Fibroblast of the conjunctiva (primary cell): Measurements from ENCODE around the gene FGF21.
A peak's percentile ranks its signal among the peaks of the same experiment; 100 is the strongest.

Experiments used
- DNase-seq: peaks from one replicate; pipeline ENCODE4 v3.0.0-alpha.2; 2010; ENCODE audit warnings: low read depth

FGF21 gene

DNA sequence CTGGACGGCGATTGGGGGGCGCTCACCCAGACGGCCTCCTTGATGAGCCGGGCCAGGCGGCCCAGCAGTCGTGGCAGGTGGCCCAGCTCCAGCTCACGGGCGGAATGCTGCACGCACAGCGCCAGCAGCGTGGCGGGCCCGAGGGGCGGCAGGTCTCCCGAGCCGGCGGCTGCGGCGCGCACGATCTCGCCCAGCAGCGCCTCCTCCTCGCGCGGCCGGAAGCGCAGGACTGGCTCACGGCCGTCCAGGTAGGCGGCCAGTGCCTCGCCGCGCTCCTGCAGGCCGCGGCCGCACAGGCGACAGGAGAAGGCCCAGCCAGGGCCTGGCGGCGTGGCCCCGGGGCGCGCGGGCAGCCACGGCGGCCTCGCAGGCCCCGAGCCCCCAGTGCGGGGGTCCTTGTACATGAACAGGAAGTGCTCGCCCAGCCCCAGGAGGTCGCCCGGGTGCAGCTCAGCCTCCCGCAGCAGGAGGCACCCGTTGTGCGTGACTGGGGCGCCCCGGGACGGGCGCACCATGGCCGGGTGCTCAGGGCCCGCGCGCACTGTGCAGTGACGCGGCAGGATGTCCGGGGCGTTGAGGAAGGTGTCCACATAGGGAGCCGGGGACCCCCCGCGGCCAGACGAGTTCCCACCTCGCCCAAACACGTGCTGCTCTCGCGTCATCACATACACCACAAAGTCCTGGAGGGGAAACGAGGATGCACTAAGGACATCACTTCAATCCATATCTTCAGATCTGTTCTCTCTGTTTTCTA, 26.2 kb upstream of the FGF21 start:
- no peak for DNase-seq

DNA sequence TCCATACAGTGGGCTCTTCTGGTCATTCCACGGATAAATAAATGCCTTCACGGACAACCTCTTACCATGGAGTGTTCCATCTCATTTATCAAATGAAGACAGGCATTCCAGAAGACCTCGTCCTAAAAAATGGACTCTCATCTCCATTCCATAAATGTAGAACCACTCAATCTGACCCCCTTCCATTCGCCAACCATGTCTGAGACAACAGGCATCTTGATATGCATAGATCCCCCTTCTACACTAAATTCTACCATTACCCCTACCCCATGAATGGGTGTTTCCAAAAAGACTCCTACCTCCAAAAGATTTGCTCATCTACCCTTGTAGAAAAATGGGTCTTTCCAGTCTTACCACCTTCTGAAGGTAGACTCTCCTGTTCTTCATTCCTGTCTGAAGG, 23.9 kb upstream of the FGF21 start:
- DNase-seq: no peak

DNA sequence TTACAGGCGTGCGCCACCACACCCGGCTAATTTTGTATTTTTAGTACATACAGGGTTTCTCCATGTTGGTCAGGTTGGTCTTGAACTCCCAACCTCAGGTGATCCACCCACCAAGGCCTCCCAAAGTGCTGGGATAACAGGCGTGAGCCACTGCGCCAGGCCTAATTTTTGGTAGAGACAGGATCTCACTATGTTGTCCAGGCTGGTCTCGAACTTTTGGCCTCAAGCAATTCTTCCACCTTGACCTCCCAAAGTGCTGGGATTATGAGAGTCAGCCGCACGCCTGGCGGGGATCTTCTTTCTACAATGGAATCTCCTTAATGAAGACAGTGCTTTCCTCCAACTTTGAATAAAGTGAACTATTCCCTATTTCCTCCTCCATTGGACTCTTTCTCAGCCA, 20.7 kb upstream of the FGF21 start:
- no peak for DNase-seq

DNA sequence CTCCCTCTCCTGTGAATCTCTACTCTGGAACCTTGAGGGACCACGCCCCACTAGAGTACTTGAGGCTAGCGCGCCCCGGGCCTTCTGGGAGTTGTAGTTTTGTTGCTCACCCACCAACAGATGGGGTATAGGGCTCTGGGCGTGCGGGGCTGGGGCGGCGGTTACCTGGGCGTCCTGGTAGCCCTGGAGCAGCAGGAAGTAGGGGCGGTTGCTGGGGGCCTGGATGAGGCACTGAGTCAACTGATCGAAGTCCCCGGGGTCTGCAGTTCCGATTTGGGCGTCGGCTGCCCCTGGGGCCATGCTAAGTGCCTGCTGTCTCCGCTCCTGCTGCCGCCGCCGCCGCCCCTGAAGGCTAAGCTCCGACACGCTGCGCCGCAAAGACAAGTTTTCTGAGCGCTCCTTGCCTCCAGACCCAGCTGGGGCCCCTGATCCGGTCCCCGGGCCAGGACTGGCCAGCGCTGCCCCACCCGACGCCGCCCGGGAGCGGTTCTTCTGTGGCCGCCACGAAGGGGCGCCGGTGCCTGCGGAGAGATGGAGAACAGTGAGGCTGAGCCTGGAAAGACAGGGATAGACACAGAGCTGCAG, 20.2 kb upstream of the FGF21 start:
- DNase-seq: no peak

DNA sequence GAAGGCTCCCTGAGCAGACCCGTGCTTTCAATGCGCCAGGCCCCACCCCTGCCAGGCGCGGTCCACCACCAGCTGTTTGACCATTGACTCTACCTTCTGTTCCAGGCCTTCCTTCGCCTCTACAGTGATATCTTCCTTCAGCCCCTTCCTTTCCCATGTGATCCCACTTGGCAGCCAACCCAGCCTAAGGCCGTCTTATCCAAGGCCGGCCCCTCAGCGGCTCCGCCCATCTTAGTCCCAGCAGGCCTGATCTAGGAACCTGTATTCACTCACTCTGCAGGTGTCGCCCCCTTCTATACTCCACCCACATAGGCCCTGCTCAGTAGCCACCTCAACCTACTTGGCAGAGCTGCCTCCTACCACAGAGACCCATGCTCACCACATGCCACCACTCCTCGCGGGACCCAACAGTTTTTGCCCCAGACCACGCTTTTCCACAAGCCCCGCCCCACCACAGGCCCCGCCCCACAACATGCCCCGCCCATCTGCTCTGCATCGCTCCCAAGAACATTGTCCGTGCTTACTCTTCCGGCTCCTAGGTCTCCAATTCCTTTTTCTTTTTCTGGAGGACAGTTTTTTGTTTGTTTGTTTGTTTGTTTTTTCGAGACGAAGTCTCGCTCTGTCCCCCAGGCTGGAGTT, 17.8 kb upstream of the FGF21 start:
- DNase-seq: no peak

DNA sequence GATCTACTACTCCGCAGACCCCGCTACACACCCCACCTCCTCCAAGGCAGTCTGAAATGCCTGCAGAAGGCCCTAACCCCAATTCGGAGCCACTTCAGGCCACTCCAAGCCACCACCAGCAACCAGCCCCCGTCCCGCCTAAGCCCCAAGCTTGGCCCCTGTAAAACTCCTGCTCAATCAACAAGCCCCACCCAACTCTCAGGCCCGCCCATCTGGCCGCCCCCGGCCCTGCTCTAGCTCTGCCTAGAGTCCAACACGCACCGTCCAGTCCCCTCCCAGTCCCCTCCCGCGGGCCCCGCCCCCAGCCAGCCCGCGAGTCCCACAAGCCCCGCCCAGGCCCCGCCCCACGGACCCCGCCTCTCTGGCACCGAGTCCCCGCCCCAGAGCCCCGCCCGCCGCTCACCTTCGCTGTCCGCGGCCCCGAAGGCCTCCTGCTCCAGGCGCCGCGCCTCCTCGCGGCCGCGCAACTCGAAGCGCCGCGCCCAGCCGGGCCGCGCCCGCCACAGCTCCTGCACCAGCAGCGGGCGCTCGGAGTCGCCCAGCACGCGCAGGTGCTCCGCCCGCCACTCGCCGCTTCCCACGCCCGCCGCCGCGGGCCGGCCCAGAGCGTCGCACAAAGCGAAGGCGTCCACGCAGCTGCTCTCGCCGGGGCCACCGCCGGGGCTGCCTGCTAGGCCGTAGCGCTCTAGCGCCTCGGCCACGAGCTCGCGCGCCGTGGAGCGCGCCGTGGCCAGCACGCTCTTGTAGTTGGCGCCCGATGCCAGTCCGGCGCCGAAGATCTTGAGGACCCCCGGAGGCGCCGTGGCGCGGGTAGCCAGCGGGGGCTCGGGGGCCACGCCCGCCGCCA, 16.5 kb upstream of the FGF21 start:
- peak; percentile 46 for DNase-seq

DNA sequence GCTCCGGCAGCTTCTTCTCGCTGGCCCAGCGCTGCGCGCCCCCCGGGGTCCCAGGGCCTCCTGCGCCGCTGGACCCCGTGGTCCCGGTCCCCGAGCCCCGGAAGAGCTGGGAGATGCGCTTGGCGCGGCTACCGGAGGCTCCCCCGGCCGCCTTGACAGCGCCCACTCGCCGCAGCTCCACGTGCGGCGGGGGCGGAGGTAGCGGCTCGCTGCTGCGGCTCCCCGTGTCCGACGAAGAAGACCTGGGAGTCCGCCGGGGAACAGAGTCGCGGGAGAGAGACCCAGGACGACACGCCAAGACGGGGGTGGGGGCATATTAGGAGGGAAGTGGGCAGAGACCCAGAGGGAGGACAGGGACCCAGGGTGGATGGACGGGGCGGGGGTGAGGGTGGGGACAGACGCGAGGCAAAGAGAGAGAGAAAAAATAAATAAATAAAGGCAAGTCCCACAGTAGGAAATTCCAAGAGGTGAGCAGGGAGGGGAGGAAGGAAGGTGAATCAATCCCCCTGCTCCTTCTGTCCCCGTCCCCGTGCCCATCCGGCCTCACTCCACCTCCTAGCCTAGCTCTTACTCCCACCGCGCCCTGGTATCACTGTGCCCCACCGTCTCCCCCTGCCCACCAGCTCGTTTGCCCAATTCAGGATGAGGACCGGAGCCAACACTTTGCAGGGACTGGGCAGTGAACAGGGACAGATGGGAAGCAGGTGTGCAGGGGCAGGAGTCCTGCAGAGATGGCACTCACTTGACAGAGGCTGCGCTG, 15.7 kb upstream of the FGF21 start:
- DNase-seq: no peak

DNA sequence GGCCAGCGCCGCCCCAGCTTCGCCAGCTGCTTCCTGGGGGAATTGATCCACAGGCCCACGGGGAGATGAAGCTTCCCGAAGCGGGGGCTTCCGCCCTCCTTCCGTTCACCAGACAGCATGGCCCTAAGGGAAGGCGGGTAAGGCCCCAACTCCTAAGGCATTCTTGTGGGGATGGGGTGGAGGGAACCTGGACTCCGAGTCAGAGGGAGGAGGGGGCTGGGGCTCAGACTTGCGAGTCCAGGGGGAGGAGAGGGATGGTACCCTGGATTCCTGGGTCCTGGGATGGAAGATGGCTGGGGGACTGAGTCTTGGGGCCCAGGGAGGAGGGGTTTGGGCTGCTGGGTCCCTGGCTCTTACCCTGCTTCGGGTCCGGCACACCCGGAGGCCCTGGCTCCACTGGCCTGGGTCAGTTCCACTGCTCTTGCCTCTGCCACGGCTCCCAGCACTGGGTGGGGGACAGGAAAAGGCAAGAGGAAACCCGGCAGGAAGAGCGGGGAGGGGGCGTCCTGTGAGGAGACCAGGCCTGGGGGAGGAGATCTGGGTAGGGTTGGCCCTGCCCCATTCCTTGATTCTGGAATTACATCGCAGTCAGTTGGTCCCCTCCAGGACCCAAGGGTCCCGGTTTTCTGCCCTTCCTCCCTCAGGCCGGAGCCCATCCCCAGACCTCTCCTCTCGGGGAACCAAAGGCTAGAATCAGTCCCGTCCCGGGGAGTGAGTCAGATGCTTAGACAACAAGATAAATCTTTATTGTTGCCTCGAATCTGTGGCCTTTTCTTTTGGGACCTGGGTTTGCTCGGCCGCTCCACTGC, 15.0 kb upstream of the FGF21 start, which contains the start of gene RASIP1:
Gene RASIP1, minus strand, starts transcription at position 447 of the 809 bp plus-strand sequence. Its CDS starts 328 bp downstream, at position 119.
- DNase-seq: no peak

DNA sequence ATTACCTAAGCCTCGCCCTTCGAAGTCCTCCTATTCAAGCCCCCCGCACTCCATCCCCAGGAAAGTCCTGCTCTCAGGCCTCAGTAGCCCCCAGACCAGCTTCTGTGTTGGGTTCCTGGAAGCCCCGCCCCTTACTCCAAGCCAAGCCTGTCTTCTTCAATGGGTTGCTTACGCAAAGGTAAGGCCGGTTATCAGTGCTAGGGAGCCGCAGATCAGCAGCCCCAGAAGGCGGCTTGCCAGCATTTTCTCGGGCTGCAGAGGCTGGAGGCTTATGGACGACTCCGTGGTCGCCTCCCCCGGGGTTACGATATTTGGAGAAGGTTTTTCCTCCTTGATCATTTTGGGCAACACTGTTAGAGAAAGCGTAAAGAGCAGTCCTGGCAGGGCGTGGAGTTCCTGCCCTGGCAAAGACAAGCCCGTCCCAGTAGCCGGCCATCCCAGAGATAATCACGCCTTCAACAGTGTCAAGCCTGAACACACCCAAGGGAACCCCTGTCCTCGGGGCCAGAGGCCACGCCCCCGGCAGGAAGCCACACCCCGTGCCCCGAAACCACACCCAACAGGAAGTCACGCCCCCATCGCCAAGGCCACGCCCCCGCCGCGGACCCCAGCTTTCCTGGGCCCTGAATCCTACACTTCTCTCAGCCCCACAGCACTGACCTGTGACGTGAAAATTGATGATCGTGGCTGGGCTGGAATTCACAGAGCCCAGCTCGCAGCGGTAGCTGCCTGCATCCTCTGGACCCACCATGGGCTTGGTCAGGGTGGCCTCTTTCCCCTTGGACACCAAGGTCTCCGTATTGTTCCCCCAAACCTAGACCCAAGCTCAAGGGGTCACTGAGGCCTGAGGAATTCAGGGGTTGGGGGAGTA, 14.0 kb upstream of the FGF21 start:
- DNase-seq: no peak

DNA sequence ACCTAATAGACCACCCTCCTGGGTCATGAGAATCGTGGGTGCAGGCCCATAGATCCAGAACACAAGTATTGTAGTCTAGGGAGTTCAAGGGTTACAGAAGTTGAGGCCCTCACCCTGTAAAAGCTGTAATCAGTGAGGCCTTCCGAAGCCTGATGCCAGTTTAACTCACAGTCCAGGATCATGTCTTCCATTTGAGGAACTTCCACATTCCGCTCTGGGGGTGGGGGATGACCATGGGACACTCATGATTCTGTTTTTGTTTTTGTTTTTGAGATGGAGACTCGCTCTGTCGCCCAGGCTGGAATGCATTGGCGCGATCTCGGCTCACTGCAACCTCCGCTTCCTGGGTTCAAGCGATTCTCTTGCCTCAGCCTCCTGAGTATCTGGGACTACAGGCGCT, 13.2 kb upstream of the FGF21 start:
- DNase-seq: no peak

DNA sequence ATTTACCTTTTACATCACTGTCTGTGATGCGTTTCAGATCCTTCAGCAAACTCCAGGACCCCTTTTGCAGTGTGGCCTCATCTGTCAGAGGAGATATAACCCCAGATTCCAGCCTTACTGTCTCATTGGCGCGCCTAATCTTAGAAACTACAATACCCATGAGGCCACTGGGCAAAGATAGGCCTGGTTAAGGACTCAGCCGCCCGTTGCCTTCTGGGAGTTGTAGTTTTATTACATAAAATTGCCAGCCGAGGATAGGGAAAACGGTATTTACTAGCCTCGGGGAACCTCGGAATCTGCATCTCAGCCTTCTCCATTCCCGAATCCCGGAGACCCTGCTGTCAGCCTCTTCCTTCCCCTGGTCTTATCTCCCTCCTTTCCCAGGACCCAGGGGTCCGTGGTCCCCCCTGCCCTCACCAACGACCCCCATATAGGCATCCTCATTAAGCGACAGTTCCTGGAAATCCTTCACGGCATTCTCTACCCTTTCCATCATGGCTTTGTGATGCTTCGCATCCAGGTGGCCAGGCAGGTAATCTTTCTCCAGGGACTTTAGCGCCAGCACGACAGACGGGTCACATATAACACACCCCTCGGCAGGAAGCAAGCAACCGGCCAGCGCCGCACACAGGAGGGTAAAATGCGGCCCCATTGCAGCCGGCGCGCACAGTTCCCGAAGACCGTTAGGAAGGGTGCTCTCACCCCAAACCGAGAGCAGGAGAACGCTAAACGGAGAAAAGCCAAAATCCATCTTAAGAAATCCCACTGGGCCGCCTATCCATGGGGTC, 9.9 kb upstream of the FGF21 start:
- DNase-seq: no peak

DNA sequence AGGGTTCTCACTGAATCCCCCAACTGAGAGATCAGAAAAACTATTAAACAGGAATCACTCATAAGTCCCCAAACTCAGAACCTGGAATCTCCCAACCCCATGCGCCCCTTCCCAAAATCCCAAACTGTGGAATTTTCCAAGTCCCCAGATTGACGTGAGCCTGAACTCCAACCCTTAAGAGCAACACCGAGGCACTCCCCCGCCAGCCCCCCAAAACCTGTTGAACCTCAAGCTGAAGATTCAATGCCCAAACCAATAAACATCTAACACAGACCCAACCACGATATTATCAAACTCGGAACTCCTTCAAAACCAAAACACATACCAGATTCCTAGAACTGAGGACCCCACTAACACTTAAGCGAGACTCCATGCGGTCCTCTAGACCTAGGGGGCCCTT, 9.2 kb upstream of the FGF21 start:
- no peak for DNase-seq

DNA sequence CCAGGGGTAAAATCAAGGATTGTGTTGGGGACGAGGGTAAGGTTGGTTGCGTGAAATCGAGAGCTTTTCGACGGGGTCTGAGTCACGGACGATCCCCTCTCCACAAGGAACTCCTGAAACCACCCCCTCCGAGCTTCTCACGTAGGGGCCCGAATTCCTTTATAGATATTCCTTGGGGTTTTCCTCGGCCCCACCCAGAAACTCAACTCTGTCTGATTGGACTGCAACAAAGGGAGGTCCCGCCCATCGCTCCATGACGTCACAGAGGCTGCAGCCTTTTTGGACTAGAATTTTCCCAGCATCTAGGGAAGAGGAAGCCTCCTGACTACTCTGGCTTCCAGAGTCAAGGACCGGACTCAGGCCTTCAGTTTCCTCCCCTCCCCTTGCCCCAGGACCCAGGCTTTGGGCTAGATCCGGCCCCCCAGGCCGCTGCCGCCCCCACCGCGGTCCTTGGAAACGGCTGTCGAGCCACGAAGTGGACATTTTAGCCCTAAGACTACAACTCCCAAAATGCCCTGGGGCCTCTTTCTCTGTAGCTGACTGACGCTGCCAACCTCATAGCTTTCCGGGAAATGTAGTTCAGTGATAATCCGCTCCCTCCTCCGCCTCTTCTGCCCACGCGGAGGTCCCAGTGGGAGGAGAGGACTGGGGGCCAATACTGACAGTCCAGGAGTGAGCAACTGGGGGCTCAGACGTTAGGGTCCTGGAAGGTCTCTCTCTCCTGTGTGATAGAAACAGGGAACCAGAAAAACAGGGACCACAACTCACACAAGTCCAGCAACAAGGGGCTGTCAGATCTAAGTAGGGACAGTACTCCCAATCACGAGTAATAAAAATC, 8.4 kb upstream of the FGF21 start, which contains the start of gene IZUMO1:
Gene IZUMO1, minus strand, starts transcription at position 172 of the 838 bp plus-strand sequence. CDS start 1,050 bp downstream, outside the sequence.
- peak; percentile 73 for DNase-seq

DNA sequence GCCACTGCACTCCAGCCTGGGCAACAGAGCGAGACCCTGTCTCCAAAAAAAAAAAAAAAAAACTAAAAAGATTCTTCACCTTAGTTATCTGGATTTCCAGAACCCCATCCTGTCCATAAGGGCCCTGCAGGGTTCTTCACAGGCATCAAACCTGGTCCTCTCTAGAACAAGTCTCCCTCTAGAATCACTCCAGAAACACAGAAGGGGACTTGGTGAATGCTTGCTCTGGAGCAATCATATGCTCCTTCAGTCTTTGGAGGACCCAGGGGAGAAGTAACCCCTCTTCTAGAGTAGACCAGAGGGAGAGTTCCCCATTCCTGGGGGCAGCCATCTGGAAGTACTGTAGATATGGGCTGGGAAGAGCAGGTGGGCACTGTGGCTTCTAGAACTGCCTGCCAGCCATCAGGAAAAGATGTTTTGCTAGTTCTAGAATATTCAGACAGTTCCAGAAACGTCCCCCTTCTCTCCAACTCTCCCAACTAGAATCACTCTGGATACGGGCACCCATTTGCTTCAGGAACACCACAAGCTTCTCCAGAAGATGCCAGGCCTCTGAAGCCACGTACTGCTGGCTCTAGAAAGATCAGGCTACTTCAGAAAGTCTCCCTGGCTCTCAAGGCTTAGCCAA, 5.6 kb upstream of the FGF21 start:
- DNase-seq: no peak

DNA sequence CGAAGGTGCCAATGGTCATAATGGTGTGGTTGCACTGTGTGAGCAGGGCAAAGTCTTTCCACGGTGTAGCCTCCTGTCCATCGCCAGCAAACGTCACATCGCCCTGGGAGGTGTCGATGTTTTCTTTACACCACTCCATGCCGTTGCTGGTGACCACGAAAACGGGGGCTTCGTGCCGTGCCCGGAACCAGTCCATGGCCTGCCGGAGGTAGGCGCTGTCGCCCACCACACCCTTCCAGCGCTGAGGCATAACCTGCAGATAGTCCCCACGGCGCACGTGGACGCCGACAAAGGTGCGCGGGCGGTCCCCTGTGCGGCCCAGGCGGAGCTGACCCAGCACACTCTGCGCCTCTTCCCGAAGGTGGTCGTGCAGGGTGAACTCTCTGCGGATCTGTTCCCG, 5.0 kb upstream of the FGF21 start:
- no peak for DNase-seq

DNA sequence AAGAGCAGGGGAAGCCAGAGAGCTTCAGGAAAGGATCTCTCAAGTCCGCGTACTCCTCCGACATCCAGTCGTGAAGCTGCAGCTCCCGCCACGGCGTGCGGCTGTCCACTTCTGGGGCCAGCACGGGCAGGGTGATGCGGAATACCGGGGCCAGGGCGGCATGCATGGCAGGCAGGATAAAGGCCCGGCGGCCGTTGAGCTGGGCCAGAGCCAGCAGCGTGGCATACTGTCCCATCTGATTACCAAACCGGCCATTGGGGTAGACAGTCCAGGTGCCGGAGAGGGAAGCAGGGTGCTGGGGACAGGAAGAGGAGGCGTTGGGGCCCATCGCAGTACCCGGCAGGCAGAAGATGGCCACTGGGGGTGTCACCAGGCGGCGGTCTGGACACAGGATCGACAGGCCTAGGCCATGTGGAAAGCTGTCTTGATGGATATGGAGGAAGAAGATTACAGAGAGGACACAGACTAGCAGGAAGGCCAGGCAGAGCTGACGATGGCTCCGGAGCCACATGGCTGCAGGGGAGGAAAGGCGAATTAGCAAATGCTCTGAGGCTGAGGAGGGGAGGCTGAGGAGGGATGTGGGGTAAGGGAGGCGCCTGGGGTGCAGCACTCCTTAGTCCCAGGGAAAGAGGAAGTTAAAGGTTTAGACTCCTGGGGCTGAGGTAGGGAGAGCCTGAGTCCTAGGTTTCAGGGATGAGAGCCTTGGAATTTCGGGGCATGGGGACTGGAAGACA, 4.4 kb upstream of the FGF21 start:
- DNase-seq: no peak
